Measurements from ENCODE around the gene PRKAG2. TPM values are rescaled to one million over a fixed set of nuclear protein-coding genes. Genes with fewer than 3 reads are reported as not detected.
A peak's percentile ranks its signal among the peaks of the same experiment; 100 is the strongest.

Gene PRKAG2
- total and polyA plus RNA-seq, 12 donors: 3.8 to 17.3 (median 10.9) TPM

GRCh38 chr7:151688236-151688780, 188.6 kb downstream of the PRKAG2 start:
- H3K27ac ChIP-seq: peak overlapping the region in 4 of 5 donors; percentile 48 to 87 (median 68)
- intact Hi-C loops (cut with DNase I): no loop called here
- no peak for DNase-seq
- TF ChIP-seq CTCF (IDR thresholded peaks at IDR 0.05) (no peak), POLR2A (IDR thresholded peaks at IDR 0.05) (no peak)
- H3K4me1 ChIP-seq (replicated peaks in 1 of 2): peaks cover 14 to 23% of the 10 kb centered on the region in 2 donors
- 74 to 87% (median 86%) methylated on average over 19 of the region's 19 CpGs for WGBS, 4 donors
- H3K4me3 ChIP-seq: no peak overlapping the region
- no peaks in the 10 kb centered on the region for H3K36me3 ChIP-seq (replicated peaks in 1 of 2)
- no peaks in the 10 kb centered on the region for H3K27me3 ChIP-seq
- no peaks in the 10 kb centered on the region for H3K9me3 ChIP-seq (replicated peaks in 1 of 3)

GRCh38 chr7:151687523-151688235, 189.2 kb downstream of the PRKAG2 start:
- H3K27me3 ChIP-seq: no peaks in the 10 kb centered on the region
- intact Hi-C loops (cut with DNase I): no loop called here
- peak overlapping the region in 4 of 5 donors; percentile 48 to 87 (median 68) for H3K27ac ChIP-seq
- H3K9me3 ChIP-seq (replicated peaks in 1 of 3): no peaks in the 10 kb centered on the region
- DNase-seq: peak; percentile 69 to 93 (median 87)
- no peak overlapping the region for H3K4me3 ChIP-seq
- no peak for TF ChIP-seq CTCF (IDR thresholded peaks at IDR 0.05)
- peak in 1 of 2 donors; percentile 23 for TF ChIP-seq POLR2A (IDR thresholded peaks at IDR 0.05)
- peaks cover 14 to 23% of the 10 kb centered on the region in 2 donors for H3K4me1 ChIP-seq (replicated peaks in 1 of 2)
- 40 to 51% (median 42%) methylated on average over 11 to 16 of the region's 16 CpGs for WGBS, 4 donors
- no peaks in the 10 kb centered on the region for H3K36me3 ChIP-seq (replicated peaks in 1 of 2)

- H3K4me3 ChIP-seq: no peak overlapping the region
- peaks cover 14 to 23% of the 10 kb centered on the region in 2 donors for H3K4me1 ChIP-seq (replicated peaks in 1 of 2)
- H3K36me3 ChIP-seq (replicated peaks in 1 of 2): no peaks in the 10 kb centered on the region
- TF ChIP-seq POLR2A (IDR thresholded peaks at IDR 0.05): no peak
- no peak for TF ChIP-seq CTCF (IDR thresholded peaks at IDR 0.05)
- 78 to 91% (median 88%) methylated on average over 2 of the region's 2 CpGs for WGBS, 4 donors
- DNase-seq: no peak
- intact Hi-C loops (cut with DNase I): no loop called here
- no peaks in the 10 kb centered on the region for H3K9me3 ChIP-seq (replicated peaks in 1 of 3)
- no peaks in the 10 kb centered on the region for H3K27me3 ChIP-seq
- peak overlapping the region in 4 of 5 donors; percentile 48 to 87 (median 68) for H3K27ac ChIP-seq
Observed at GRCh38 chr7:151686826-151687225, 190.1 kb downstream of the PRKAG2 start.

DNA sequence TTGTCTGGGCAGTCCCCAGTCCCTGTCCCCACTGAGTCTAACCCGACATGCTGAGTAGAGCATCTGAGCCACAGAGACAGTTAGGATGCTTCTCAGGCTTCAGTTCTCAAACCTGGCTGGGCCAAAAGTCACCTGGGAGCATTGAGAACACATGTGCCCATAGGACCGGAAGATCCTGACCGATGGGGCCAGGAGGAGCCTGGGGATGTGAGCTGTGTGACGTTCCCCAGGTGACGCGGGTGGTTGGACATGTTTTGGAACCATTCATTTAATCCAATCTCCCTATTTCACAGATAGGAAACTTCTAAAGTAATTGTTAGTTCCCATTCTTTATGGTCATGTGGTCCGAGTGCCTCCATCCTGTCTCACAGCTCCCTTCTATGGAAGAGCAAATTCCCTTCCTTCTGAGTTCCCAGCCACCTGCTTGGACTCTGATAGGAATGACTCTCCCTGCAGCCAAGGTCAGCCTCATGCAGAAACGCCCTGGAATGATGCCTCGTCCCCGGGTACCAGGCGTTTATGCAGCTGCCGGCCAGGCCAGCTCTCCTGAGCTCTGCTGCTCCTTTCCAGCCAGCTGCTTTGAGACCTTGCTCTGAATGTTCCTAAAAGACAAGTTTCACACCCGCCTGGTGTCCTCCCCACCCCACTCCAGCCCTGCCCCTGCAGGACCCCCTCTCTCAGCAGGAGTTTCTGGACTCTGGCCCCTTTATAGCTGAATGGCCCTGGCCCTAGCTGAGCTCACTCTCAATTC, 190.7 kb downstream of the PRKAG2 start:
- 59 to 69% (median 66%) methylated on average over 13 of the region's 13 CpGs for WGBS, 4 donors
- intact Hi-C loops (cut with DNase I): no loop called here
- H3K36me3 ChIP-seq (replicated peaks in 1 of 2): no peaks in the 10 kb centered on the region
- H3K9me3 ChIP-seq (replicated peaks in 1 of 3): no peaks in the 10 kb centered on the region
- H3K27ac ChIP-seq: peak overlapping the region in 3 of 5 donors; percentile 22 to 74 (median 37)
- peaks cover 14 to 23% of the 10 kb centered on the region in 2 donors for H3K4me1 ChIP-seq (replicated peaks in 1 of 2)
- H3K4me3 ChIP-seq: no peak overlapping the region
- TF ChIP-seq CTCF (IDR thresholded peaks at IDR 0.05): no peak
- TF ChIP-seq POLR2A (IDR thresholded peaks at IDR 0.05): no peak
- H3K27me3 ChIP-seq: no peaks in the 10 kb centered on the region
- peak; percentile 44 to 77 (median 64) for DNase-seq
